Effector memory CD4-positive, alpha-beta T cell (primary cell): ENCODE data around the gene TMEM150B.
A peak's percentile ranks its signal among the peaks of the same experiment; 100 is the strongest.
"Not testable (repeated sequence)": the region's sequence is repeated elsewhere in the genome, so short reads cannot be mapped to it uniquely, and the experiment has no call there.

Source experiments
- DNase-seq, 3 donors: peaks; one replicate each; pipeline ENCODE4 v3.0.0-alpha.2; 2020
- H3K27ac ChIP-seq: 2 replicates; pipeline ENCODE4 v1.7.0; 2013; ENCODE audit warnings: mild to moderate bottlenecking, low read length, moderate library complexity; ENCODE audit not compliant: insufficient read depth, poor library complexity, severe bottlenecking
- H3K27me3 ChIP-seq: replicated peaks from 2 replicates; pipeline ENCODE4 v1.7.0; 2013; ENCODE audit warnings: mild to moderate bottlenecking, low read length; ENCODE audit not compliant: insufficient read depth, control insufficient read depth, poor library complexity, severe bottlenecking
- H3K36me3 ChIP-seq: 2 replicates; pipeline ENCODE4 v1.7.0; 2013; ENCODE audit warnings: mild to moderate bottlenecking, low read length, moderate library complexity; ENCODE audit not compliant: control insufficient read depth, insufficient read depth
- H3K4me1 ChIP-seq: 2 replicates; pipeline ENCODE4 v1.7.0; 2013; ENCODE audit warnings: low read length, mild to moderate bottlenecking; ENCODE audit not compliant: control insufficient read depth, insufficient read depth, poor library complexity, severe bottlenecking
- H3K4me3 ChIP-seq: 2 replicates; pipeline ENCODE4 v1.7.0; 2013; ENCODE audit warnings: low read length, low read depth, mild to moderate bottlenecking; ENCODE audit not compliant: insufficient read depth, poor library complexity, severe bottlenecking
- H3K9me3 ChIP-seq: 2 replicates; pipeline ENCODE4 v1.7.0; 2013; ENCODE audit warnings: mild to moderate bottlenecking, low read length, moderate library complexity; ENCODE audit not compliant: control insufficient read depth

Gene TMEM150B

DNA sequence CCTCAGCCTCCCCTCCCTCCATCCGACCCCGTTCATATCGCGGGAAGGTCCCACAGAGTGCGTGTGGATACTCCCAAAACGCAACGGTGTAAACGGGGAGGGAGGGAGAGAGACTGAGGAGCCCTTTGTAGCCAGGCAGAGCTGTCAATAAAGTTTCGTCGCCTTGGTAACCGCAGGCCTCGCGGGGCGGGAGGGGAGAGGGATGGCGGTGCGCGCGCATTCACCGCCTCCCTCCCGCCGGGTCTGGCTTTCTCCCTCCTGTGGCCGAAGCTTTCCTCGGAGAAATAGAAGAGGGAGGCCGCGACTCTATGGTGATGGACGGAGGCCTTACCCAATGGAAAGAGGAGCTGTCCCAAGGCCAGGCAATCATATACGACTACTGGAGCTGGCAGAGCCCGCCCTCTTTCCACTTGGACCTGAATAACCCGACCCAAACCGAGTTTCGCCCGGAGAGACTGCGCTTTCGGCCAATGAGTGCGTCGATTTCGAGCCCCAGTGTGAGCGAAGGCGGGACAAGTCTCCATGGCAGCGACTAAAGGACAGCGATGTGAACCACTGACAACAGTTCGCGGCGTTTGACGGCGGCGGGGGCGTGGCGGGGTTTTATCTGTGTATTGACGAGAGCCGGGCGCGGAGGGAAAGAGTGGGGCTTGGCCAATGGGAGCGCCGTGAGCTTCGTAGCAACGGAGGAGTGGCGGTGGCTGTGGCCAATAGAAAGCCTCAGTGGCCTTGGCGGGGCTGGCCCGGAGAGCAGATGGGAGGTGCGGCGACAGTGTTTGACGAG is 14.2 kb upstream of the TMEM150B start, which contains the start of gene KMT5C:
Gene KMT5C (plus strand): TSS at position 772 of the 784 bp plus-strand sequence. CDS start 2,061 bp downstream, outside the sequence.
- peaks cover 18% of the 10 kb centered on the region for H3K4me1 ChIP-seq

DNA sequence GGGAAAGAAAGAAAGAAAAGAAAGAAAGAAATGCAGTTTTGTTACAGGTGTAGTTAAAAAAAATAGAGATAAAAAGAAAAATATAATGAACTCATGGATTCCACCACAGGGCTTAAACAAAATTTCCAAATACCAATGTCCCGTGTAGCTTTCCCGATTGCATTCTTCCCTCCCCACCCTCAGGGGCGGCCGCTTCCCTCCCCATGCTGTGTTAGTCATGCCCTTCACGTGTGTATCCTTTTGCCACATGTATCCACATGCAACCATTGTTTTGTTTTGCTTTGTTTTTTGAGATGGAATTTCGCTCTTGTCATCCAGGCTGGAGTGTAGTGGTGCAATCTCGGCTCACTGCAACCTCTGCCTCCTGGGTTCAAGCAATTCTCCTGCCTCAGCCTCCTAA is 11.0 kb upstream of the TMEM150B start:
- no peak overlapping the region for H3K4me3 ChIP-seq
- no peaks in the 10 kb centered on the region for H3K36me3 ChIP-seq
- H3K27me3 ChIP-seq: no peaks in the 10 kb centered on the region
- H3K9me3 ChIP-seq: no peaks in the 10 kb centered on the region
- DNase-seq: no peak
- H3K4me1 ChIP-seq: peaks cover 16% of the 10 kb centered on the region
- no peak overlapping the region for H3K27ac ChIP-seq

More for the DNA sequence above, 14.2 kb upstream of the TMEM150B start, which contains the start of gene KMT5C:
- no peaks in the 10 kb centered on the region for H3K27me3 ChIP-seq
- H3K36me3 ChIP-seq: peaks cover 17% of the 10 kb centered on the region
- no peaks in the 10 kb centered on the region for H3K9me3 ChIP-seq
- H3K4me3 ChIP-seq: peak within 1 kb of the TSS; percentile 52
- H3K27ac ChIP-seq: peak within 1 kb of the TSS; percentile 98
- peak; percentile 100 for DNase-seq

DNA sequence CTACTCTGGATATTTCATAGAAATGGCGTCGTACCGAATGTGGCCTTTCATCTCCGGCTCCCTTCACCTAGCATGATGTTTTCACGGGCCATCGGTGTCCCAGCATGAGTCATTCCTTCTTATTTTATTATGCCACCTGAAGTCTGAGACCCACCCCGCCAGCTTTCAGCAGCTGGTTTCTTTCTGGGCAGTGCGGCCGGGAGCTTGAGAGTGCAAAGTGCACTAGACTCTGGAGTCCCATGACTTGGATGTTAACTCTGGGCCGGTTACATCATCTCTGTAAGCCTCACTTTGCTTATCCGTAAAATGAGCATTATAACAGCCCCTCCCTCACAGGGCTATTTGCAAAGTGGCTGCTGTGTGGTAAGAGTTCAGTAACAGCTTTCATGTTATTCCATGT is 8.7 kb upstream of the TMEM150B start:
- no peak overlapping the region for H3K4me3 ChIP-seq
- no peak for DNase-seq
- no peak overlapping the region for H3K27ac ChIP-seq
- H3K9me3 ChIP-seq: no peaks in the 10 kb centered on the region
- H3K27me3 ChIP-seq: no peaks in the 10 kb centered on the region
- H3K4me1 ChIP-seq: peaks cover 7% of the 10 kb centered on the region
- no peaks in the 10 kb centered on the region for H3K36me3 ChIP-seq

DNA sequence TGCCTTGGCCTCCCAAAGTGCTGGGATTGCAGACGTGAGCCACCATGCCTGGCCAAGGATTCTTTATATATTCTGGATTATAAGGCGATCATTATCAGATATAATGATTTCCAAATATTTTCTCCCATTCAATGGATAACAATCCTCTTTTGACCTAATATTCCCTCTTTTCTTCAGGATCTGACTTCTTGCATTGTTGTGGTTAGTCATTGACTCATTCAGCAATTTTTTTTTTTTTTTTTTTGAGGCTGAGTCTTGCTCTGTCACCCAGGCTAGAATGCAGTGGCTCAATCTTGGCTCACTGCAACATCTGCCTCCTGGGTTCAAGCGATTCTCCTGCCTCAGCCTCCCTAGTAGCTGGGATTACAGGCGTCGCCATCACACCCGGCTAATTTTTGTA is 4.7 kb upstream of the TMEM150B start:
- not testable (repeated sequence) for H3K36me3 ChIP-seq, H3K4me1 ChIP-seq, DNase-seq, H3K27ac ChIP-seq, H3K9me3 ChIP-seq, H3K4me3 ChIP-seq, H3K27me3 ChIP-seq

DNA sequence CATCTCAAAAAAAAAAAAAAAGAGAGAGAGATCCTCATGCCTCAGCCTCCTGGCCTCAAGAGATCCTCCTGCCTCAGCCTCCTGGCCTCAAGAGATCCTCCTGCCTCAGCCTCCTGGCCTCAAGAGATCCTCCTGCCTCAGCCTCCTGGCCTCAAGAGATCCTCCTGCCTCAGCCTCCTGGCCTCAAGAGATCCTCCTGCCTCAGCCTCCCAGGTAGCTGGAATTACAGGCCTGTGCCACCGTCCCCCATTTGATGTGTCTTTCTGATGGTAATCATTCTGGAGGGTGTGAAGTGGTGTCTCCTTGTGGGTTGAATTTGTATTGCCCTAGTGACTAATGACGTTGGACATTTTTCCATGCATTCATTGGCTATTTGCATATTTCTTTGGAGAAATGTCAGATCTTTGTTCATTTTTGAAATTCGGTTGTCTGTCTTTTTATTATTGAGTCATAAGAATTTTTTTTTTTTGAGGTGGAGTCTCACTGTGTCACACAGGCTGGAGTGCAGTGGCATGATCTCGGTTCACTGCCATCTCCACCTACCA is 3.7 kb upstream of the TMEM150B start:
- not testable (repeated sequence) for H3K9me3 ChIP-seq, H3K36me3 ChIP-seq, H3K27me3 ChIP-seq, H3K4me3 ChIP-seq, H3K4me1 ChIP-seq, H3K27ac ChIP-seq, DNase-seq

DNA sequence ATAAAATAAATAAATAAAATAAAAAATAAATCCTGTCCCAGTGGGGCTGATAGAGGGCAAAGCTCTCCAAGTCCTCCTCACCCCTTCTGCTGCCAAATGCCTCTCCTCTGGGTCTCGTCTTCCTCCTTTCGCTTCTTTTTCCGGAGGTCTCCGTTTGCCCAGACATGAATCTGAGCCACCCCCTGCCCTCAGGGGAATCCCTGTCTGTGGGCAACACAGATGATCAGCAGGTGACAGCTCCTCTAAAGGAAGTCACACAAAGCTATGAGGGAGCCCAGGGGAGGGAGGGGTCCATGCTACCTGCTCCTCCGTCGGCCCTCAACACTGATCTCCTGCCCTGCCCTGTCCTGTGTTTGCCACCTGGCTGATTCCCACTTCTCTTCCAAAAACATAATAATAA is 479 bp downstream of the TMEM150B start:
- no peaks in the 10 kb centered on the region for H3K4me1 ChIP-seq
- H3K27me3 ChIP-seq: no peaks in the 10 kb centered on the region
- no peaks in the 10 kb centered on the region for H3K9me3 ChIP-seq
- H3K36me3 ChIP-seq: no peaks in the 10 kb centered on the region
- no peak for DNase-seq
- H3K4me3 ChIP-seq: no peak overlapping the region
- H3K27ac ChIP-seq: no peak overlapping the region

DNA sequence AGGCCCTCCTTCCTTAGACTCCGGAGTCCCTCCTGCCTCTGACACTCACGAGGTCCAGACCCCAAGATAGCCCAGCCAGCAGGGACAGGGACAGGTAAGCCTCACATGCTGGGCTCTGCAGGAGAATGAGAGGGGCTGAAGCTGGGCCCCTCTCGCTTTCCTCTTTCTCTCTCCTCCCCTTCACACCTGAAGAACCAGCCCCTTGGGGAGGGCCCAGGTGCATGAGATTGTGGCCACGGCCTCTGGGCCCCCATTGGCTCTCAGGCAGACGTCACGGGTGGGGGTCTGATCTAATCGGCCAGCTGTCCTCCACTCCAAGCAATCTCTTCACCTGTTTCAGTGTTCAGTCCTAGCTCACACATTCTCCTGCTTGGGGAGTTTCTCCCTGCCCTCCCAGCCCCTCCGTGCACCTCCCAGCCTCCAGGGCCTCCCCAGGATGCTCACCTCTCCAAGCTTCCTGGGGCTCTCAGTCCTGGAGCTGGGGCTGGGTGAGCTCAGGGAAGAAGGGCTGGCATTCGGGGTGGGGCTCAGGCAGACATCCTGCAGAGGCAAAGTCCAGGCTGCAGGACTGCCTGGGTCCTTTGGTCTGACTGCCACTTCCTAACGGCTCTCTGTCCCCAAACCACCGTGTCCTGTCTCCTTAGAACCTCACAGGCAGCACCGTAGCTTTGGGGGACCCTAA is 2.8 kb downstream of the TMEM150B start:
- Histone ChIP-seq H3K36me3 (no peaks in the 10 kb centered on the region), H3K9me3 (no peaks in the 10 kb centered on the region), H3K4me1 (no peaks in the 10 kb centered on the region), H3K4me3 (no peak overlapping the region), H3K27ac (no peak overlapping the region), H3K27me3 (no peaks in the 10 kb centered on the region)
- no peak for DNase-seq

DNA sequence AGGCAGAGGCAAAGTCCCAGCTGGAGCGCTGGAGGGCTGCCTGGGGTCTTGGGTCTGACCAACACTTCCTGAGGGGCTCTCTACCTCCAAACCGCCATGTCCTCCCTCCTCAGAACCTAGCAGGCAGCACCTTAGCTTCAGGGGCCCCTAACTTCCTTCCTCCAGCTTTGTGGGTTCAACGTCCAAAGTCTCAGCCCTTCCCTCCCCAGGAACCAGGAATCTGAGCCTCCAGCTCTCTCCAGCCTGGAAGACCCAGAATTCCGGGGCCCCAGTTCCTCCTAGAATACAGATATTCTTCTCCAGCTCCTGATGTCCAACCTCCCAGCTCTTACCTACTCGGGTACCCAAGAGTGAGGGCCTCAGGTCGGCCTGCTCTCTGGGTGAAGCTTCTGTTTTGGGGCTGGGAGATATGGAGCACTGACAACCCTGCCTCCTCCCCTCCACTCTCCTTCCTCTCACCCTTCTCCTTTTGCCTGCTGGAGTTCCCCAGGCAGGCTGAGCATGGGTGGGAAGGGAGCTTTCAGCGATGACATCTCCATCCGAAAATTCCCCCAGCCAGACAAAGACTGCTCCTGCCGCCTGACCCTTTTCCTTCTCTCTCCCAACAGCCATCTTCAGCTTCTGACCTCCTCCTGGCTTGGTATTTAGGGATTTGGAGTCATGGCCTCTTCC is 3.5 kb downstream of the TMEM150B start:
- H3K36me3 ChIP-seq: no peaks in the 10 kb centered on the region
- no peak overlapping the region for H3K4me3 ChIP-seq
- H3K27me3 ChIP-seq: no peaks in the 10 kb centered on the region
- no peaks in the 10 kb centered on the region for H3K4me1 ChIP-seq
- no peaks in the 10 kb centered on the region for H3K9me3 ChIP-seq
- DNase-seq: no peak
- H3K27ac ChIP-seq: no peak overlapping the region

DNA sequence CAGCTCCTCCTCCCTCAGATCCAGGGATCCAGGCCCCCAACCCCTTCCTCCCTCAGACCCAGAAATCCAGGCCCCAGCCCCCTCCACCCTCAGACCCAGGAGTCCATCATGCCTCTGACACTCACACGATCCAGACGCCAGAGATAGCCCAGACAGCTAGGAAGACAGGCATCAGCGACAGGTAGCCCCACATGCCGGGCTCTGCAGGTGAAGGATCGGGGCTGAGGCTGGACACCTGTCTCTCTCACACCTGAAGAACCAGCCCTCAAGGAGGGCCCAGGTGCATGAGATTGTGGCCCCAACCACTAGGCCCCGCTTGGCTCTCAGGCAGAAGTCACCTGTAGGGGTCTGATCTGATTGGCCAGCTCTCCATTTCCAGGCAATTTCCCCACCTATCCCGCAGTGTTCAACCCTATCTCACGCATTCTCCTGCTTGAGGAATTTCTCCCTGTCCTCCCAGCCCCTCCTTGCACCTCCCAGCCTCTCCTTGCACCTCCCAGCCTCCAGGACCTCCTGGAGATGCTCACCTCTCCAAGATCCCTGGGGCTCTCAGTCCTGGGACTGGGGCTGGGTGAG is 4.2 kb downstream of the TMEM150B start:
- Histone ChIP-seq H3K27me3 (no peaks in the 10 kb centered on the region), H3K27ac (no peak overlapping the region), H3K4me1 (no peaks in the 10 kb centered on the region), H3K4me3 (no peak overlapping the region), H3K36me3 (no peaks in the 10 kb centered on the region), H3K9me3 (no peaks in the 10 kb centered on the region)
- no peak for DNase-seq
